Umbilical cord (tissue), 2 donors: ENCODE data around the gene MZF1. TPM values are rescaled to one million over a fixed set of nuclear protein-coding genes. Genes with fewer than 3 reads are reported as not detected.
"Not testable (repeated sequence)": the region's sequence is repeated elsewhere in the genome, so short reads cannot be mapped to it uniquely, and the experiment has no call there.

ENCODE experiments used
- DNase-seq: peaks from one replicate; pipeline ENCODE4 v3.0.0-alpha.2; 2015; ENCODE audit warnings: low spot score
- total RNA-seq: library from RNA; depleted of rRNA; stranded (reverse); fragments of >200 nt; gene quantifications from one replicate; pipeline ENCODE4 v1.2.3, GENCODE V29; 2014; ENCODE audit warnings: low replicate concordance; ENCODE audit not compliant: insufficient read depth

MZF1 gene
- total RNA-seq, 1 donor from 2014 or later: 11.1 TPM

DNA sequence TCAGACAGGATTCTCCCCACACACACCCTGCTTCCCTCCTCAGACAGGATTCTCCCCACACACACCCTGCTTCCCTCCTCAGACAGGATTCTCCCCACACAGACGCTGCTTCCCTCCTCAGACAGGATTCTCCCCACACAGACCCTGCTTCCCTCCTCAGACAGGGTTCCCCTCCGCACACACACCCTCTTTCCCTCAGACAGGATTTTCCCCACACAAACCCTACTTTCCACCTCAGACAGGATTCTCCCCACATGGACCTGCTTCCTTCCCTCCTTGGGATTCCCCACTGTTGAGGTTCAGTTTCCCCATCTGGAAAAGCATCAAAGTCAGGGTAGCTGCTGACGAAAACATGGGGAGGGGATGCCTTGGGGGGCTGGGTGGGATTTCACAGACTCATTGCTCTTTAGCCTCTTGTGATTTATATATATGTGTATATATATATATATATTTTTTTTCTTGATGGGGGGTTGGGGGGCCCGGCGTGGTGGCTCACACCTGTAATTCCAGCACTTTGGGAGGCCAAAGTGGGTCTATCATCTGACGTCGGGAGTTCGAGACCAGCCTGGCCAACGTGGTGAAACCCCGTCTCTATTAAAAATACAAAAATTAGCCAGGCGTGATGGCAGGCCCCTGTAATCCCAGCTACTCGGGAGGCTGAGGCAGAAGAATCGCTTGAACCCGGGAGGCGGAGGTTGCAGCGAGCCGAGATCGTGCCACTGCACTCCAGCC lies 30.3 kb downstream of the MZF1 start:
- not testable (repeated sequence) for DNase-seq

DNA sequence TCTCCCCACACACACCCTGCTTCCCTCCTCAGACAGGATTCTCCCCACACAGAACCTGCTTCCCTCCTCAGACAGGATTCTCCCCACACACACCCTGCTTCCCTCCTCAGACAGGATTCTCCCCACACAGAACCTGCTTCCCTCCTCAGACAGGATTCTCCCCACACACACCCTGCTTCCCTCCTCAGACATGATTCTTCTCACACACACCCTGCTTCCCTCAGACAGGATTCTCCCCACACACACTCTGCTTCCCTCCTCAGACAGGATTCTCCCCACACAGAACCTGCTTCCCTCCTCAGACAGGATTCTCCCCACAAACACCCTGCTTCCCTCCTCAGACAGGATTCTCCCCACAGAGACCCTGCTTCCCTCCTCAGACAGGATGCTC lies 34.0 kb downstream of the MZF1 start:
- DNase-seq: not testable (repeated sequence)

DNA sequence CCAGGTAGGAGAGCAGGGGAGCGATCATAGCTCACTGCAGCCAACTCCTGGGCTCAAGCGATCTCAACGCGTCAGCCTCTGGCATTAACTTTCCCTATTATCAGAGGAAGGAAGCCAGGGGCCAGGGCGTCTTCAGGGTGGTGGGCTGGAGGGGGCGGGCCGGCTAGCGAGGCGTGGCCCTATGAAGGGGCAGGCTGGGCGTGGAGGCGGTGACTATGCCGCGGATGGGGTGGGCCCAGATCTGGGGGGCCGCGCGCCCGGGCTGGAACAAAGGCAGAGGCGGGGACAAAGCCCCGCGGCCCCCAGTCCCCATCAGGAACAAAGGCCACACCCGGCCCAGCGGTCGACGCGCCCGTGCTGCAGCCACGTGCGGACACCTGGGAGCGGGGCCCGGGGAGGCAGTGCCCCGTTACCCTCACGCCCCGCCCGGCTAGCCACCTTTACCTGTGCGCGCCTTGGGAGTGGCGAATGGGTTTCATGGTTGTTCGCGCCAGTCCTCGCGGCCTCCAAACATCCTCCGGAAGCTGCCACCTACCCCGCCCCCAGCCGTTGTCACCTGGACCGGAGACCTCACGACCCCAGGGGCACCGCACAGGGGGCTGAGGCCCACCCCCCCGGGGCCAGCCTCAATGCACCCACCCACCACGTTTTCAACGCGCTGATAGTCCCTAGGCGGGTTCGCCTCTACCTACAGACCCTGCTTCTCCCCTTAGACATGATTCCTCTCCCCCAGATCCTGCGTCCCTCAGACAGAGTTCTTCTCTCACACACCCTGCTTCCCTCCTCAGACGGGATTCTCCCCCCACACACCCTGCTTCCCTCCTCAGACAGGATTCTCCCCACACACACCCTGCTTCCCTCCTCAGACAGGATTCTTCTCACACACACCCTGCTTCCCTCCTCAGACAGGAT lies 34.6 kb downstream of the MZF1 start:
- peak; percentile 65 for DNase-seq

DNA sequence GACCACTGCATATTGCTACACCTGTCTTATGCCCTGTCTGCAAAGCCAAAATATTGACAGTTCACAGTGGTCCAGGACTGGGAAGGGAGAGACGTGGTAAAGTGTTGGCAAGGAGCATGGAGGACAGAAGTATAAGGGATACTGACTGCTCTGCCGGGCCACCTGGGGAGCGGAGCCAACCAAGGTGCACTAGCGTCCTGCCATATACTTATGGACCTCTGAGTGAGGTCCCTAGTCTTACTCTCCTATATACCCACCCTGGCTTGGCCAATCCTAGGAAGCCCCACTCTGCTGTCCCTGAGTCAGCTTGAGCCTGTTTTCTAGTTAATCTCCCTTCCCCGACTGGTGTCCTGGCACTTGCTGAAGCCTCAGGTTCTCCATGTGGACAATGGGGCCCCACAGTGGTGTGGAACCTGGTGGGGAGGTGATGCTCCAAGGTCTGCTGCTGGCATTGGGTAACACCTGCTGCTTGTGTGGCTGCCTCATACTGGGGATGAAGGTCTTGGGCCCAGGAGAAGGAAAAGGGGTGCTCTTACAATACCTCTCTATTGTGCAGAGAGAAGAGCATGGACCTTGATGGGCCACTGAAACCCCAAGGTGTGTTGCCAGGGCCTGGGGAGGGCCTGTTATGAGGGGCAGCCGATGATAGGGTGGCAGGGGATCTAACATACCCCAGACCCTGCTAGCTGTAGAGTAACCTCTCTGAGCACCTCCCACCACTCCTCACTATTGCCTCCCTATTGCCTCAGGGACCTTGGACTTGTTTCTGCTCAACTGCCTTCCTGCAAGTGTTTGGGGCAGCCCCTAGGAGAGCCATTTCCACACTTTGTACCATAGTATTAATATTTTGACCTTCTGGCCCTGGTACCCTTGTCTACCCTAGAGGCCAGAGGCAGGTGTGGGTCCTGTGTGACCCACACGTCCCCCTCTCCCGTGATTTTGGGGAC lies 36.0 kb downstream of the MZF1 start:
- DNase-seq: no peak

DNA sequence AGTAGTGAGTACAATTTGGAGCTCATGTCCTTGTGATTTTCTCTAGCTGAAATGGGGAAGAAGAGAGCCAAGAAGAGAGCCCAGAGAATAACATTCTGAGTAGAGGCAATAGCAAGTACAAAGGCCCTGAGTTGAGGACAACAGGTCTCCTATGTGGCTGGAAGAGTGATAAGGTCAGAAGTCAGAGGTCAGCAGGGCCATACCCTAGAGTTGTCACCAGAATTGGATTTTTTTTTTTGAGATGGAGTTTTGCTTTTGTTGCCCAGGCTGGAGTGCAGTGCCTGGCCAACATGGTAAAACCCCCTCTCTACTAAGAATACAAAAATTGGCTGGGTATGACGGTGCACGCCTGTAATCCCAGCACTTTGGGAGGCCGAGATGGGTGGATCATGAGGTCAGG lies 37.3 kb downstream of the MZF1 start:
- DNase-seq: no peak

DNA sequence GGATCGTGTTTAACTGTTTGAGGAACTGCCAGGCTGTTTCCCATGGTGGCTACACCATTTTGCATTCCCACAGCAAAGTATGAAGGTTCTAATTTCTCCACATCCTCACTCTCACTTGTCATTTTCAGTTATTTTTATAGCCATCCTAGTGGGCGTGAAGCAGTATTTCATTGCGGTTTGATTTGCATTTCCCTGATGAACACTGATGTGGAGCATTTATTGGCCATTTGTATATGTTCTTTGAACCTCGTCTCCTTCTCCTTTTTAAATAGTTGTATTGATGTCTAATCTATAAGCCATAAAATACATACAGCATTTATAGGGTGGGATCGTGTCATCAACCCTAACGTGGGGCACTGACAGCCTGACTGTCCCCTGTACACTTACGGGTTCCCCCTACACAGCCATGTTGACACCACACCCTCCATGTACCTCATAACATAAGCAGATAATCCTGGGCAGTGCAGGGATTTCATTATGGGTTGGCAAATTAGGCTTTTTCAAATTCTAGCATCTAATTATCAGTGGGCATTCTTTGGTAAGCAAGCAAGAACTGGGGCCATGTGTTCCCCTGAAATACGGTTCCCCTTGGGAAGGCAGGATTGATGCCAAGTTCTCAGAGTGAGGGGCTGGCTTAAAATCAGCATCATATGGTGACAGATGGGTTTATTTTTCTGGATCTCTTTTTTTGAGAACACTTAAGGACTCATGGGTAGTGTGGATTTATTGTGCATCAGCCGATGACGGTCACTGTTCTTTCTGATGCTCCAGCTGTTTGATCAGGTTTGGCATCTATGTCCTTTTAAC lies 41.9 kb downstream of the MZF1 start:
- DNase-seq: no peak

DNA sequence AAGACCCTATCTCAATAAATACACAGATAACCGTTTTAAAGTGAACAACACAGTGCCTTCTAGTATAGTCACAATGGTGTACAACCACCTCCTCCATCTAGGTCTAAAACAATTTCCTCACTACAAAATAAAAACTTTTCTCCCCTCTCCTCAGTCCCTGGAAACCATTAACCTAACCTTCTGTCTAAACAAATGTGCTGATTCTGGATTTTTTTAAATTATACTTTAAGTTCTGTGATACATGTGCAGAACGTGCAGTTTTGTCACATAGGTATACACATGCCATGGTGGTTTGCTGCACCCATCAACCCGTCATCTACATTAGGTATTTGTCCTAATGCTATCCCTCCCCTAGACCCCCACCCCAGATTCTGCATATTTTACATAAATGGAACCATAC lies 43.7 kb downstream of the MZF1 start:
- DNase-seq: no peak

DNA sequence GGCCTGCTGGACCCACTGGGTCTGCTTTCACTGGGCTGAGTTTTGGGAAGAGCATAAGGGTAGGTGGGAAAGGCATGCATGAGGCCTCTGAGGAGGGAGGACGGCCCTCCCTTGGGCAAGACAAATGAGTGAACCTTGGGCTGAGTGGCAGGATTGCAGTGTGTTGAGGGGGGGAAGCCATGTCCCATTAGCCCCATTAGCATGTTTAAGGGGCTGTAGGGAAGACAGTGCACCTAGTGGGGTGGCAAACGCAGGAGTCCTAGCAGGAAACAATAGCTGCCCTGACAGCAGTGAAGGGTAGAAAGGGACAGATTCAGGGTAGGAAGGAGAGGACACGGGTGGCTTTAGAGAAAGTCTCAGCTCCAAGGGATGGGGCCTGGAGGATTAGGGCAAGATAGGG lies 50.4 kb downstream of the MZF1 start:
- no peak for DNase-seq

DNA sequence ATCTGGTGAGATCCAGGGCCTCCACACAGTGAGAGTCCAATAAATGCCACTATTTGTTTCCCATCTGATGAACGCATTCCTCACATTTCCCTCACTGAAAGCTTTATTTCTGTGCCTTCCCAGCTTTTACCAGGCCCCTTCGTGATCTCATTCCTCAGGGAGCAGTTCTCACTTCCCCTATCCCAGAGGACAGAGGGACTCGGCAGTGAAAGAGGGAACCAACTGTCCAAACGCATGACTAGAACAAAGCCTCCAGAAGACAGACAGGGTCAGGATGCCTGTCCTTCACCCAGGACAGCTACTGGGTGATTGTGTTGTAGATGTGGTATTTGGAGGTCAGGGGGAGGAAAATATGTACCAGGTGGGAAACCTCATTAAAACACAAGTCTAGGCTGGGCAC lies 51.5 kb downstream of the MZF1 start:
- DNase-seq: no peak

DNA sequence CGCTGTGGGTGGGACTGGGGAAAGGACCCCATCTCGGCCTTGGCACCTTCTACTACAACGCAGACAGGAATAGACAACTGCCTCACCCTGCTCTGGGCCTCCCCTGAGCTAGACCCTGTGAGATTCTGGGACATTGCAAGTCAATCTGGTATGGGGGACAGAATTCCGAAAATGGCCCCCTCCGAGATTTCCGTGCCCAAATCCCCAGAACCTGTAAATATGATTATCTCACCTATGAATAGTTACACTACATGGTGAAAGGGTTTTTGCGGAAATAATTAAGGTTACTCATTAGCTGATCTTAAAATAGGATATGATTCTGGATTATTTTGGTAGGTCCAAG lies 52.9 kb downstream of the MZF1 start:
- no peak for DNase-seq

DNA sequence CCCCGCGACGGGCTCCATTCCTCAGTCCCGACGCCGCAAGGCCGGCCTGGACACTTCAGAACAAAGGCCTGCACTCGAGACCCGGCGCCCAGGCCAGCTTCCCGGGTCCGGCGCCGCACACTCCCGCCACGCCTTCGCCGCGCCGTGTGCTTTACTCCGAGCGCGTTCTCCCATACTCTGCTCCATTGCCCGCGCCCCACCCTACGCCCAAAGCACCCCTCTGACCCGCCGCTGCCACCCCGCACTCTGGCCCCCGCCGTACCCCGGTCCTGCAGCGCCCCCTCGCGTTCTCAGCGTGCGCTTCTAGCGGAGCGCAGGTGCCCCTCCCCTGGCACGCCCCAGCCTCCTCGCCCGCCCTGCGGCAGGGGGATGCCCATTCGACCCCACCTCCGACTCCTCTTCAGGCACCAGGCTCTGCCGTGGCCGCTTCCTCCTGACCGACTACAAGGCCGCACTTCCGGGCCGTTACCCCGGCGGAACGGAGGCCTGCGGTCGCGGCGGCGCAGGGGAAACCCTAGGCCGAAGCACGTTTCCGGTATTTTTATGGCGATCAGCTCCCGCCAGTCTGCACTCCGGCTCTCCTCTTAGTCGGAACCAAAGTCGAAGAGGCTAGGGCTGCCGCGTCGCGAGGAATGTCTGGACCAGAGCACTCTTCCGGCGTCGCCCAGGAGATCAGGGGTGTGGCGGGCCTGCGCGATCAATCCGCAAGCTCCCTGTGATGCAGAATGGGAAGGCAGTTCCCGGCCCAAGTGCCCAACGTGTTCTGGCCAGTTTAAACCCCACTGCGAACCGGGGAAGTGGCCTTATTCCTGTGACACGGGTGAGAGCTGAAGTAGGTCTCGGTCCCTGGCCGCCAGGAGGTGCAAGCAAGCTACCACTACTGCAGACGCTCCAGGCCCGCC lies 53.5 kb downstream of the MZF1 start, which contains the start of gene ZBTB45:
TSS of gene ZBTB45 (minus strand) at position 456 of the 902 bp plus-strand sequence. CDS start 2,137 bp downstream, outside the sequence.
- DNase-seq: peak; percentile 99

DNA sequence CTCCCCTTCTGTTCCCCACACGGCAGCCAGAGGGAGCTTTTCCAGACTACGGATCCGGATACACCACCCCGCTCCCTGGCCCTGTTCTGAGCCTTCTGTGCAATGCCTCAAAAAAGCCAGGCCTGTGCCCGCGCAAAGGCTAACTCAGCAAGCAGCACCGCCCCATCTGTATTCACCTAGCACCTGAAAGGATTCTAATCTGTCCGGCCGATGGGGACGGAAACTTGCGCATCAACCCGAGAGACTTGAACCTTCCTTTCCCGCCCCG lies 54.1 kb downstream of the MZF1 start:
- peak; percentile 79 for DNase-seq

DNA sequence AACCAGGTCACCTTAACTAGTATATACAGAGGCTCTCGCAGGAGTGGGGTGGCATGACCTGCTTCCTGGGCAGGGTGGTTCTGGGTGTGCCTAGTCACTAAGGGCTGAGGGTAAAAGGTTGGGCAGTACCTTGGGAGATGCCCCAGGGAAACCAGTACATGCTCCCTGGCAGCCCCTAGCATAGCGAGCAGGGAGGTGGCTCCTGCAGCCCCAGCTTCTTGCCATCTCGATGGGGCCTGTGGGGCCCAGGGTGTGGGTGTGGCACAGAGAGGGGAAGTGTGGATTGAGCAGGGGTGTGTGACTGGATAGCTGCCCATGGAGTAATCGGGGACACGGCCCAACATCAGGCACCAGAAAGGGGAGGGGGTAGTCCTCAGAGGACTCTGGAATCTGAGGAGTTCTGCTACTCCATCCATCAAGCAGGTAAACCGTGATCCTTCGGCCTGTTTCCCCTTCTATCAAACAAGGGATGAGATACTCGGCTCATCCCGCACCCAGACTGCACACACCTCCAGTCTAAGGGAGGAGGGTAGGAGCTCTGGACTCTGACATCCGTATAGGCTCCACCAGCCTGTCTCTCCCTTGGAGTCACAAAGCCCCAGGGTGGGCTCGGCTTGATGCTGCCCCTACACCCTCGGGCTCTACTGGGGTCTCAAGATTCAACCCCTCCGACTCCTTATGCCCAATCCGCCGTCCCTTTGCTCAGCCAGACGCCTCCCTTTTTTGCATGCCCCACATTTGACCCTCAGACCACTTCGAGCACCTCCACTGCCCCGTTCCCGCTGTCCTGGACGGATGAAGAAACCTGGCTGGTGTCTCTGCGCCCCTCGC lies 54.7 kb downstream of the MZF1 start:
- DNase-seq: peak; percentile 24

DNA sequence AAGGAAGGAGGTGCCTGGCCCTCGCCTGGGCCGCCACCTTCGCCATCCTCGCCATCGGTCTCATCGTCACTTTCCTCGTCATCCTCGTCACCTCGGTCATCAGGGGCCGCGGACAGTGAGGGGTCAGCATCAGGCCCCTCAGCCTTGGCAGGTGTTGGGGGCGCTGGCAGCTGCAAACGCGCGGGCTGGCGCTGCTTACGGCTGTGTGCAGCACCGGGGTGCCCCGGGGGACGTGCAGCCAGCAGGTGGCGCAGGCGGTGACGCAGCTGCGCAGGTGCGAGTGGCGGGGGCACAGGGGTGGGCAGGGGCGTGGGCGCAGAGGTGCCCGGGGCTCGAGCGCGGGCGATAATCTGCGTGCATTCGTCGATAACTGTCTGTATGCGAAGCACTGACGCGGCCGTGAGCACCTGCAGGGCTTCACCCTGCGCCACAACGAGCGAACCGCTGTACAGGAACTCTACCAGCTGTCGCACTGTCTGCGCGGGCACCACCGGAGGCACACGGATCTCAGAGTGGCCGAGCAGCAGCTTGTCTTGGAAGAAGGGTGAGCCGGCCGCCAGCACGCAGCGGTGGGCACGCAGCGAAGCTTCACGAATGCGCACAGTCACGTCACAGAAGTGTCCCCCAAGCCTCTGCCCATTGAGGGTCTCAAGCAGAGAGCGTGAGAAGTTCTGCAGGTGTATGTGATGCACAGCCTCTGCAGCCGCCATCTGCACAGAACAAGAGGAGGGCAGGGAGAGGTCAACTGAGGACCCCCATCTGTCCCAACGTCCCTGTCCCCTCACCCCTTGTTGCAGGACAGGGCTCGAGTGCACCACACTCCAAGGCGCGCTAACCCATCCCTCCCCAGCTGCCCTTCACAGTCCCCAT lies 55.9 kb downstream of the MZF1 start:
- no peak for DNase-seq

DNA sequence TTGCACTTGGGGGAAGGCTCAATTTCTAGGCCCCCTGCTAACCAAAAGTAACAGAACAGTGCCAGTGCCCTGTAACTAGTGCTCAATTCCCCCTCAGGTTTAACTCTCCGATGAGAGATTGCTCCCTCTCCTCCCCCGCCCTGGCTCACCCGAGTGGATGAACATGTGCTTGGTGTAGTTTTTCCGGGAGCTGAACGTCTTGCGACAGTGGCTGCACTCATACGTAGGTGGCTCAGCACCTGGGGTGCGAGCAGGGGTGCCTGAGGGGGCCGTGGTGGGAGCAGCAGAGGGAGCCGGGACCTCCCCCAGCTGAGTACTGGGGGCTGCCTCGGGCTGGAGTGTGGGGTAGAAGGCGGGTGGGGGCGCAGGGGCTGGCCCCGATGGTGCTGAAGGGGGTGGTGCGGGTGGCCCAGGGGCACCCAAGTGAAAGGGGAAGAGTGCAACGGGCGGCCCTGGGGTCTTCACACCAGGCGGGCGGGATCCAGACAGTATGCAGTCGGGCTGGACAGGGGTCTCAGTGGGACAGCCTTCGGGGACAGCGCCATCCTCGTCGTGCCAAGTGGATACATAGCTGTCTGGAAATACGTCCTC lies 56.8 kb downstream of the MZF1 start:
- no peak for DNase-seq

DNA sequence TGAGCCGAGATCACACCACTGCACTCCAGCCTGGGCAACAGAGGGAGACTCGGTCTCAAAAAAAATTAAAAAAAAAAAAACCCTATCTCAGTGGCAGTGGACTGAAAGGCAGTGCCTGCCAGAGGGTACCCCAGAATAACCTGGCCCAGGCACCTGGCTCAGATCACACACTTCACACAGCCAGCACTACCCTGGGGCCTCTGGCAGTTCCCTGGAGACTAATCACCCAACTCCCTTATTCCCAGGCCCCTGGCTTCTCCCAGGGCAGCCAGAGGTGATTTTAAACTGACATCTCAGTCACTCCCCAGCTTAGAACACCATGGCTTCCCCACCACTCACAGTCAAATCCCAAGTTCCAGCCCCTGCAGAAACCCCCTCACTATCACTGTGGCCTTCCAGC lies 57.9 kb downstream of the MZF1 start:
- DNase-seq: no peak

DNA sequence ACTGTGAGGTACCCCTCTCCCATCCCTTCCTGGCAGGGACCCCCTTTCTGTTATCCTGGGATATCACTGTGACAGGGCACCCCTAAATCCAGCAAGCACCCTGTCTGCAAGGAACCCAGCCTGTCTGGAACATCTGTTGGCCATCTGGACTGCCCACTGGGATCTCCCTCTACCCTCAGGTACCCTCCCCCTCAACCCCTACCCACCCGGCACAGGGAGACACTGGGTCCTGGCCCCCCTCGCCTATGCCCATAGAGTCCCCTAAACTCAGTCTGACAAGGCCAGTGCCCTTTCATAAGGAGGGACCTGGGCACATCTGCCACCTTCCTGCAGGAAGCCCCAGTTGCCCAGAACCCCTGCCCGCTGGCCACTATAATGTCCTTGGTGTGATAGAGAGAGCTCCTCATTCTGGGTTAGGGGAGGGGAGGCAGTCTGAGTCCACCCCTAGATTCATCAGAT lies 58.5 kb downstream of the MZF1 start:
- no peak for DNase-seq
